GM23248 (cell line): ENCODE results near the gene ROMO1. TPM values are rescaled to one million over a fixed set of nuclear protein-coding genes. Genes with fewer than 3 reads are reported as not detected.

ENCODE experiments used
- DNase-seq: peaks from one replicate; pipeline ENCODE4 v3.0.0-alpha.2; 2015
- H2AFZ ChIP-seq: fragments of 200-600 bp; sonication (generic); 2 replicates; pipeline ENCODE4 v1.6.1; 2016; ENCODE audit warnings: antibody characterized with exemption
- H3F3A ChIP-seq: fragments of 200-600 bp; sonication (generic); 2 replicates; pipeline ENCODE4 v1.6.1; 2016; ENCODE audit warnings: mild to moderate bottlenecking, antibody characterized with exemption, mixed run types; ENCODE audit not compliant: insufficient read depth
- H3K27ac ChIP-seq: fragments of 200-600 bp; sonication (generic); 2 replicates; pipeline ENCODE4 v1.5.1; 2016; ENCODE audit warnings: mild to moderate bottlenecking
- H3K27me3 ChIP-seq: fragments of 200-600 bp; sonication (generic); replicated peaks from 2 replicates; pipeline ENCODE4 v1.6.1; 2016; ENCODE audit warnings: mild to moderate bottlenecking; ENCODE audit not compliant: insufficient read depth
- H3K36me3 ChIP-seq: fragments of 200-600 bp; sonication (generic); 2 replicates; pipeline ENCODE4 v1.6.1; 2016; ENCODE audit warnings: low read depth, mild to moderate bottlenecking
- H3K4me1 ChIP-seq: fragments of 200-600 bp; sonication (generic); 2 replicates; pipeline ENCODE4 v1.6.1; 2016; ENCODE audit warnings: mild to moderate bottlenecking; ENCODE audit not compliant: insufficient read depth
- H3K4me2 ChIP-seq: fragments of 200-600 bp; sonication (generic); one replicate; pipeline ENCODE4 v1.6.1; 2016; ENCODE audit warnings: mild to moderate bottlenecking; ENCODE audit not compliant: unreplicated experiment
- H3K4me3 ChIP-seq: fragments of 200-600 bp; sonication (generic); 2 replicates; pipeline ENCODE4 v1.5.1; 2016; ENCODE audit warnings: mild to moderate bottlenecking
- H3K79me2 ChIP-seq: fragments of 200-600 bp; sonication (generic); 2 replicates; pipeline ENCODE4 v1.6.1; 2016; ENCODE audit warnings: mild to moderate bottlenecking; ENCODE audit not compliant: insufficient read depth
- H3K9ac ChIP-seq: fragments of 200-600 bp; sonication (generic); 2 replicates; pipeline ENCODE4 v1.6.1; 2016; ENCODE audit warnings: mild to moderate bottlenecking
- H3K9me2 ChIP-seq: fragments of 200-600 bp; sonication (generic); 2 replicates; pipeline ENCODE4 v1.6.1; 2016; ENCODE audit warnings: mixed run types, mild to moderate bottlenecking, moderate library complexity; ENCODE audit not compliant: insufficient read depth
- H3K9me3 ChIP-seq: fragments of 200-600 bp; sonication (generic); one replicate; pipeline ENCODE4 v1.6.1; 2017; ENCODE audit warnings: low read depth
- H4K20me1 ChIP-seq: fragments of 200-600 bp; sonication (generic); 2 replicates; pipeline ENCODE4 v1.6.0; 2016; ENCODE audit not compliant: insufficient read depth
- EZH2 ChIP-seq: fragments of 200-600 bp; sonication (generic); IDR thresholded peaks from 2 replicates; pipeline ENCODE4 v1.6.1; 2018; ENCODE audit warnings: antibody characterized with exemption, mild to moderate bottlenecking; ENCODE audit not compliant: insufficient read depth, poor library complexity, severe bottlenecking
- EZH2phosphoT487 ChIP-seq: fragments of 200-600 bp; sonication (generic); IDR thresholded peaks from 2 replicates; pipeline ENCODE4 v1.6.1; 2018; ENCODE audit warnings: antibody characterized with exemption, moderate library complexity, mild to moderate bottlenecking, low read depth; ENCODE audit not compliant: insufficient read depth
- WGBS, 2 experiments: methylation state at CpG; one replicate each; pipeline ENCODE4 v1.1.6; 2015 to 2017; ENCODE audit warnings: low lambda C conversion rate in 2 of 2, low coverage in 1 of 2; ENCODE audit errors: missing lambda C conversion rate in 2 of 2; 5-methylcytosine and 5-hydroxymethylcytosine counted together
- in situ Hi-C: fragments of 300-500 bp; cut with MboI; formaldehyde crosslinking; loops from 2 replicates; pipeline ENCODE4 v1.15.0; 2020
- polyA plus RNA-seq: library from polyadenylated mRNA; unstranded; fragments of >200 nt; fragmentation: Nextera tagmentation; extraction: Ambion mirVana; gene quantifications from 2 replicates; pipeline ENCODE4 v1.2.1, GENCODE V29; 2016
- total RNA-seq: library from RNA; depleted of rRNA; stranded (reverse); fragments of >200 nt; shearing (Covaris generic); gene quantifications from 2 replicates; pipeline ENCODE4 v1.2.3, GENCODE V29; 2014

ROMO1 gene
- total and polyA plus RNA-seq, 2 experiments from 2014 or later, result 311 to 543 TPM

GRCh38 chr20:35660122-35660937 lies 38.9 kb upstream of the ROMO1 start:
- H3K4me2 ChIP-seq, result peak overlapping the region; percentile 94
- WGBS, 2 experiments, result 92 to 94% methylated on average over 10 of the region's 10 CpGs
- no peaks in the 10 kb centered on the region for H3K9me2 ChIP-seq
- peaks cover 64% of the 10 kb centered on the region for H4K20me1 ChIP-seq
- H3K4me3 ChIP-seq, result peak overlapping the region; percentile 80; the same call in 1 of the 2 replicates
- in situ Hi-C loops, result no loop called here
- no peaks in the 10 kb centered on the region for H3K9me3 ChIP-seq
- no peak for DNase-seq
- H2AFZ ChIP-seq, result no peak overlapping the region
- no peak overlapping the region for H3K9ac ChIP-seq
- peaks cover 32% of the 10 kb centered on the region for H3F3A ChIP-seq
- peaks cover 98% of the 10 kb centered on the region for H3K79me2 ChIP-seq
- H3K27ac ChIP-seq, result peak overlapping the region; percentile 28; the same call in 1 of the 2 replicates
- no peaks in the 10 kb centered on the region for H3K27me3 ChIP-seq
- H3K4me1 ChIP-seq, result peaks cover 36% of the 10 kb centered on the region
- H3K36me3 ChIP-seq, result peaks cover 11% of the 10 kb centered on the region; the same call in 1 of the 2 replicates
- TF ChIP-seq EZH2 (no peak), EZH2phosphoT487 (no peak)

GRCh38 chr20:35661053-35661452 lies 38.2 kb upstream of the ROMO1 start:
- in situ Hi-C loops, result no loop called here
- 72 to 75% methylated on average over 2 of the region's 2 CpGs for WGBS, 2 experiments
- Histone ChIP-seq H3K9me2 (no peaks in the 10 kb centered on the region), H3K27me3 (no peaks in the 10 kb centered on the region), H3K4me2 (peak overlapping the region; percentile 94), H3K9ac (peak overlapping the region; percentile 96), H4K20me1 (peaks cover 61% of the 10 kb centered on the region), H2AFZ (no peak overlapping the region), H3K27ac (peak overlapping the region; percentile 28), H3K4me1 (peaks cover 36% of the 10 kb centered on the region), H3K36me3 (peaks cover 10% of the 10 kb centered on the region; the same call in 1 of the 2 replicates), H3K79me2 (peaks cover 90% of the 10 kb centered on the region), H3F3A (peaks cover 32% of the 10 kb centered on the region), H3K4me3 (peak overlapping the region; percentile 80), H3K9me3 (no peaks in the 10 kb centered on the region)
- peak; percentile 42 for DNase-seq
- TF ChIP-seq EZH2phosphoT487 (no peak), EZH2 (no peak)

GRCh38 chr20:35661908-35662307 lies 37.3 kb upstream of the ROMO1 start:
- H3K9ac ChIP-seq, result peak overlapping the region; percentile 96
- peaks cover 54% of the 10 kb centered on the region for H4K20me1 ChIP-seq
- in situ Hi-C loops, result no loop called here

GRCh38 chr20:35662551-35662950 lies 36.7 kb upstream of the ROMO1 start:
- Histone ChIP-seq H3K4me3 (peak overlapping the region; percentile 80), H3K79me2 (peaks cover 75% of the 10 kb centered on the region), H3K9me3 (no peaks in the 10 kb centered on the region), H3K4me1 (peaks cover 30% of the 10 kb centered on the region), H3K27ac (peak overlapping the region; percentile 88; the same call in 1 of the 2 replicates), H3F3A (peaks cover 32% of the 10 kb centered on the region), H2AFZ (no peak overlapping the region), H3K9me2 (no peaks in the 10 kb centered on the region), H3K27me3 (no peaks in the 10 kb centered on the region), H3K36me3 (no peaks in the 10 kb centered on the region), H3K9ac (peak overlapping the region; percentile 96), H4K20me1 (peaks cover 49% of the 10 kb centered on the region), H3K4me2 (peak overlapping the region; percentile 94)
- TF ChIP-seq EZH2phosphoT487 (no peak), EZH2 (no peak)
- 13 to 18% methylated on average over 2 of the region's 2 CpGs for WGBS, 2 experiments
- in situ Hi-C loops, result no loop called here
- DNase-seq, result peak; percentile 10

More at GRCh38 chr20:35661908-35662307, 37.3 kb upstream of the ROMO1 start:
- Histone ChIP-seq H3F3A (peaks cover 32% of the 10 kb centered on the region), H2AFZ (no peak overlapping the region), H3K27ac (peak overlapping the region; percentile 28), H3K9me2 (no peaks in the 10 kb centered on the region), H3K27me3 (no peaks in the 10 kb centered on the region), H3K4me1 (peaks cover 34% of the 10 kb centered on the region), H3K36me3 (peaks cover 2% of the 10 kb centered on the region; the same call in 1 of the 2 replicates), H3K9me3 (no peaks in the 10 kb centered on the region), H3K4me3 (peak overlapping the region; percentile 80), H3K79me2 (peaks cover 82% of the 10 kb centered on the region), H3K4me2 (peak overlapping the region; percentile 94)
- WGBS, 2 experiments, result 18 to 20% methylated on average over 3 of the region's 3 CpGs
- no peak for DNase-seq
- TF ChIP-seq EZH2phosphoT487, result no peak
- TF ChIP-seq EZH2, result no peak
